ENCODE data around the gene EPM2AIP1. TPM values are rescaled to one million over a fixed set of nuclear protein-coding genes. Genes with fewer than 3 reads are reported as not detected.

Gene EPM2AIP1
- total RNA-seq, 1 donor from 2014 or later: 14.3 TPM

GRCh38 chr3:36941658-36942057, 51.3 kb downstream of the EPM2AIP1 start:
- no peak for TF ChIP-seq CTCF (IDR thresholded peaks at IDR 0.05)
- H3K9me3 Mint-ChIP-seq (ENCODE audit: low read depth): peaks cover 4% of the 10 kb centered on the region
- no peak overlapping the region for H3K27ac Mint-ChIP-seq (ENCODE audit: unreplicated experiment)
- H3K4me1 Mint-ChIP-seq (ENCODE audit: low read depth): peaks cover 13% of the 10 kb centered on the region
- no peaks in the 10 kb centered on the region for H3K27me3 Mint-ChIP-seq (ENCODE audit: low read depth)
- no peaks in the 10 kb centered on the region for H3K36me3 Mint-ChIP-seq (ENCODE audit: low read depth)
- no peak overlapping the region for H3K4me3 Mint-ChIP-seq (ENCODE audit: unreplicated experiment)
- DNase-seq (ENCODE audit: low spot score): no peak

GRCh38 chr3:36941162-36941561, 51.8 kb downstream of the EPM2AIP1 start:
- Mint-ChIP-seq H3K27me3 (ENCODE audit: low read depth) (no peaks in the 10 kb centered on the region), H3K9me3 (ENCODE audit: low read depth) (peaks cover 3% of the 10 kb centered on the region), H3K36me3 (ENCODE audit: low read depth) (no peaks in the 10 kb centered on the region), H3K4me3 (ENCODE audit: unreplicated experiment) (no peak overlapping the region), H3K27ac (ENCODE audit: unreplicated experiment) (no peak overlapping the region), H3K4me1 (ENCODE audit: low read depth) (peaks cover 13% of the 10 kb centered on the region)
- TF ChIP-seq CTCF (IDR thresholded peaks at IDR 0.05): no peak
- no peak for DNase-seq (ENCODE audit: low spot score)

- no peak overlapping the region for H3K27ac Mint-ChIP-seq (ENCODE audit: unreplicated experiment)
- no peaks in the 10 kb centered on the region for H3K9me3 Mint-ChIP-seq (ENCODE audit: low read depth)
- TF ChIP-seq CTCF (IDR thresholded peaks at IDR 0.05): no peak
- no peaks in the 10 kb centered on the region for H3K27me3 Mint-ChIP-seq (ENCODE audit: low read depth)
- no peak for DNase-seq (ENCODE audit: low spot score)
- no peak overlapping the region for H3K4me3 Mint-ChIP-seq (ENCODE audit: unreplicated experiment)
- H3K4me1 Mint-ChIP-seq (ENCODE audit: low read depth): peaks cover 15% of the 10 kb centered on the region
- H3K36me3 Mint-ChIP-seq (ENCODE audit: low read depth): peaks cover 2% of the 10 kb centered on the region
These were observed 55.4 kb downstream of the EPM2AIP1 start for GRCh38 chr3:36937492-36937891.

Other genes starting within 250 kb of the EPM2AIP1 start
- gene DCLK3, start 228.6 kb downstream of the EPM2AIP1 start, total RNA-seq: not detected in 3 replicates
- gene TRANK1, start 48.1 kb downstream of the EPM2AIP1 start, total RNA-seq: 16.3 to 21.6 TPM (median 18.5 TPM) in 3 replicates
- 32.5 to 39.0 TPM (median 32.6 TPM) in 3 replicates for gene MLH1, start 387 bp upstream of the EPM2AIP1 start, total RNA-seq
- 46.3 to 50.7 TPM (median 49.0 TPM) in 3 replicates for gene LRRFIP2, start 181.5 kb upstream of the EPM2AIP1 start, total RNA-seq